ENCODE measurements around the gene EXTL1.
A peak's percentile ranks its signal among the peaks of the same experiment; 100 is the strongest.

Gene EXTL1

GRCh38 chr1:25996966-25997827, 24.4 kb upstream of the EXTL1 start:
- intact Hi-C loops (cut with DNase I): loop anchor here (5.0 kb wide), 1 partner anchor 175 kb away; no protein-coding TSS in a partner anchor
- DNase-seq: peak in 4 of 42 donors; percentile 11 to 28 (median 24)

GRCh38 chr1:25997828-25998761, 23.5 kb upstream of the EXTL1 start, which contains the start of gene PAFAH2:
Gene PAFAH2, minus strand, starts transcription at chr1:25998063. Its CDS starts 7,247 bp downstream, at chr1:25990816.
- peak; percentile 93 to 99 (median 97) for DNase-seq

GRCh38 chr1:25999041-25999800, 22.4 kb upstream of the EXTL1 start:
- intact Hi-C loops (cut with DNase I): loop anchor here (5.0 kb wide), 1 partner anchor 177 kb away; no protein-coding TSS in a partner anchor
- DNase-seq: no peak

More at GRCh38 chr1:25997828-25998761, 23.5 kb upstream of the EXTL1 start, which contains the start of gene PAFAH2:
- intact Hi-C loops (cut with DNase I): loop anchor here (1.0 to 5.0 kb wide), 2 partner anchors 103 to 176 kb away; no protein-coding TSS in a partner anchor

GRCh38 chr1:26003262-26003661, 18.3 kb upstream of the EXTL1 start:
- no peak for DNase-seq
- intact Hi-C loops (cut with DNase I): no loop called here

GRCh38 chr1:26003756-26004155, 17.8 kb upstream of the EXTL1 start:
- intact Hi-C loops (cut with DNase I): no loop called here
- DNase-seq: no peak

- intact Hi-C loops (cut with DNase I): no loop called here
- DNase-seq: no peak
These were observed 16.0 kb upstream of the EXTL1 start for GRCh38 chr1:26005434-26006105.

- no peak for DNase-seq
- intact Hi-C loops (cut with DNase I): no loop called here
These were observed 14.9 kb upstream of the EXTL1 start for GRCh38 chr1:26006710-26007109.

- intact Hi-C loops (cut with DNase I): no loop called here
- no peak for DNase-seq
These were observed 11.7 kb upstream of the EXTL1 start for GRCh38 chr1:26009796-26010447.

- no peak for DNase-seq
- intact Hi-C loops (cut with DNase I): no loop called here
These were observed 10.8 kb upstream of the EXTL1 start for GRCh38 chr1:26010825-26011224.

GRCh38 chr1:26012864-26013263, 8.7 kb upstream of the EXTL1 start:
- DNase-seq: no peak
- intact Hi-C loops (cut with DNase I): no loop called here

GRCh38 chr1:26014179-26014578, 7.4 kb upstream of the EXTL1 start:
- DNase-seq: no peak
- intact Hi-C loops (cut with DNase I): no loop called here

- DNase-seq: no peak
These were observed 6.2 kb upstream of the EXTL1 start for GRCh38 chr1:26015358-26015757.

GRCh38 chr1:26016258-26016952, 5.2 kb upstream of the EXTL1 start:
- intact Hi-C loops (cut with DNase I): no loop called here
- DNase-seq: peak in 28 of 42 donors; percentile 43 to 84 (median 52)

More at GRCh38 chr1:26015358-26015757, 6.2 kb upstream of the EXTL1 start:
- intact Hi-C loops (cut with DNase I): no loop called here

- no peak for DNase-seq
- intact Hi-C loops (cut with DNase I): no loop called here
These were observed 4.5 kb upstream of the EXTL1 start for GRCh38 chr1:26016953-26017545.

GRCh38 chr1:26017606-26018005, 4.0 kb upstream of the EXTL1 start:
- intact Hi-C loops (cut with DNase I): no loop called here
- no peak for DNase-seq

GRCh38 chr1:26019641-26020315, 1.8 kb upstream of the EXTL1 start:
- no peak for DNase-seq
- intact Hi-C loops (cut with DNase I): no loop called here
